IMR-90 (cell line): Measurements from ENCODE around the gene CDK17. TPM values are rescaled to one million over a fixed set of nuclear protein-coding genes. Genes with fewer than 3 reads are reported as not detected.

Source experiments
- ATAC-seq: fragments of 200-7000 bp; cut with Tn5 transposase; 2 replicates; pipeline ENCODE4 v1.9.1; 2020; ENCODE audit warnings: low read depth, mild to moderate bottlenecking, moderate library complexity
- BruUV-seq: library from RNA; stranded (reverse); fragments of 400-500 nt; replicated peaks from 2 replicates; lab custom pipeline; 2021; lab: Mats Ljungman, UMichigan
- CTCF ChIA-PET: fragments of 300-600 bp; formaldehyde crosslinking; extraction: SDS; loops from one replicate; lab custom pipeline; 2021; ENCODE audit warnings: antibody characterized with exemption; lab: Yijun Ruan, JAX
- POLR2A ChIA-PET: fragments of 300-600 bp; sonication (Branson Sonifier 250); formaldehyde crosslinking; loops from one replicate; lab custom pipeline; 2022; ENCODE audit warnings: antibody characterized with exemption; ENCODE audit not compliant: unreplicated experiment; lab: Charles Lee
- DNase-seq: peaks from one replicate; pipeline ENCODE4 v3.0.0; 2013
- H2AFZ ChIP-seq: replicated peaks from 2 replicates; pipeline ENCODE3; 2013; ENCODE audit warnings: low read length, mild to moderate bottlenecking; ENCODE audit not compliant: poor library complexity
- H2AK5ac ChIP-seq: 2 replicates; pipeline ENCODE4 v1.6.1; 2013; ENCODE audit warnings: low read depth, low read length, inconsistent platforms
- H2AK9ac ChIP-seq: replicated peaks from 2 replicates; pipeline ENCODE3; 2013; ENCODE audit warnings: mild to moderate bottlenecking, low read depth, low read length, moderate library complexity; ENCODE audit not compliant: poor library complexity
- H2BK120ac ChIP-seq: 2 replicates; pipeline ENCODE4 v1.6.1; 2013; ENCODE audit warnings: low read depth, low read length, inconsistent platforms
- H2BK15ac ChIP-seq: 3 replicates; pipeline ENCODE4 v1.6.1; 2013; ENCODE audit warnings: low read depth, low read length, inconsistent platforms
- H2BK20ac ChIP-seq: 2 replicates; pipeline ENCODE4 v1.6.1; 2013; ENCODE audit warnings: low read depth, mild to moderate bottlenecking, inconsistent platforms, low read length, moderate library complexity
- H2BK5ac ChIP-seq: 2 replicates; pipeline ENCODE4 v1.6.1; 2013; ENCODE audit warnings: mild to moderate bottlenecking, low read depth, low read length, inconsistent platforms; ENCODE audit not compliant: poor library complexity, severe bottlenecking
- H3K14ac ChIP-seq: replicated peaks from 2 replicates; pipeline ENCODE4 v1.6.1; 2013; ENCODE audit warnings: low read depth, low read length, inconsistent platforms
- H3K18ac ChIP-seq: 2 replicates; pipeline ENCODE4 v1.6.1; 2013; ENCODE audit warnings: low read depth, low read length, control low read depth
- H3K23ac ChIP-seq: 2 replicates; pipeline ENCODE4 v1.6.1; 2013; ENCODE audit warnings: low read depth, low read length, inconsistent platforms
- H3K27ac ChIP-seq: 2 replicates; pipeline ENCODE4 v1.5.1; 2013; ENCODE audit warnings: mild to moderate bottlenecking, control low read depth, low read length; ENCODE audit not compliant: insufficient read depth
- H3K27me3 ChIP-seq: 2 replicates; pipeline ENCODE4 v1.6.1; 2013; ENCODE audit warnings: low read length; ENCODE audit not compliant: control insufficient read depth, insufficient read depth
- H3K36me3 ChIP-seq: 2 replicates; pipeline ENCODE4 v1.6.1; 2013; ENCODE audit warnings: low read length, mixed read lengths; ENCODE audit not compliant: control insufficient read depth, insufficient read depth
- H3K4ac ChIP-seq: 2 replicates; pipeline ENCODE4 v1.6.1; 2013; ENCODE audit warnings: low read depth, low read length, inconsistent platforms
- H3K4me1 ChIP-seq: 2 replicates; pipeline ENCODE4 v1.6.1; 2013; ENCODE audit warnings: low read length, mixed read lengths; ENCODE audit not compliant: control insufficient read depth, insufficient read depth
- H3K4me2 ChIP-seq: 2 replicates; pipeline ENCODE4 v1.6.1; 2013; ENCODE audit warnings: low read depth, mild to moderate bottlenecking, control low read depth, low read length, moderate library complexity
- H3K4me3 ChIP-seq: 2 replicates; pipeline ENCODE4 v1.5.1; 2013; ENCODE audit warnings: low read depth, mild to moderate bottlenecking, control low read depth, low read length, moderate library complexity; ENCODE audit not compliant: insufficient read depth
- H3K56ac ChIP-seq: 2 replicates; pipeline ENCODE4 v1.6.1; 2013; ENCODE audit warnings: low read length, inconsistent platforms; ENCODE audit not compliant: insufficient read depth; ENCODE audit errors: extremely low read depth
- H3K79me1 ChIP-seq, 2 experiments: 2 replicates each; pipeline ENCODE4 v1.6.1; 2013; ENCODE audit warnings: low read length in 2 of 2, inconsistent platforms in 1 of 2, low read depth in 1 of 2
- H3K9ac ChIP-seq: 2 replicates; pipeline ENCODE4 v1.6.1; 2013; ENCODE audit warnings: low read depth, low read length, control low read depth
- H3K9me1 ChIP-seq: 2 replicates; pipeline ENCODE4 v1.6.1; 2013; ENCODE audit warnings: low read length, inconsistent platforms; ENCODE audit not compliant: insufficient read depth
- H3K9me3 ChIP-seq: 2 replicates; pipeline ENCODE4 v1.6.1; 2013; ENCODE audit warnings: low read length; ENCODE audit not compliant: control insufficient read depth, insufficient read depth
- H4K20me1 ChIP-seq: 2 replicates; pipeline ENCODE4 v1.6.1; 2013; ENCODE audit warnings: low read length, inconsistent platforms; ENCODE audit not compliant: insufficient read depth
- H4K5ac ChIP-seq: 2 replicates; pipeline ENCODE4 v1.6.1; 2013; ENCODE audit warnings: mild to moderate bottlenecking, low read depth, low read length, control low read depth
- H4K8ac ChIP-seq, 2 experiments: 2 replicates each; pipeline ENCODE4 v1.6.1; 2013; ENCODE audit warnings: low read depth in 2 of 2, low read length in 2 of 2, control low read depth in 1 of 2, inconsistent platforms in 1 of 2
- H4K91ac ChIP-seq: 2 replicates; pipeline ENCODE4 v1.6.1; 2013; ENCODE audit warnings: low read depth, low read length, inconsistent platforms; ENCODE audit not compliant: insufficient read depth
- BHLHE40 ChIP-seq: fragments of 150-350 bp; IDR thresholded peaks from 2 replicates; pipeline ENCODE4 v1.6.1; 2016; ENCODE audit warnings: mild to moderate bottlenecking, low read depth, low read length
- CEBPB ChIP-seq: IDR thresholded peaks from 2 replicates; pipeline ENCODE4 v1.6.1; 2012; ENCODE audit warnings: low read depth, low read length, improper control_type of control experiment
- CHD1 ChIP-seq: IDR thresholded peaks from 2 replicates; pipeline ENCODE4 v1.6.1; 2012; ENCODE audit warnings: low read depth, low read length, improper control_type of control experiment
- CTCF ChIP-seq: conservative IDR thresholded peaks from 2 replicates; pipeline ENCODE4 v1.5.1; 2012; ENCODE audit warnings: mild to moderate bottlenecking, low read depth, low read length, improper control_type of control experiment
- ELK1 ChIP-seq: fragments of 150-350 bp; IDR thresholded peaks from 2 replicates; pipeline ENCODE4 v1.6.1; 2016; ENCODE audit warnings: low read depth, mild to moderate bottlenecking, low read length, moderate library complexity, borderline replicate concordance
- FOS ChIP-seq: fragments of 150-350 bp; IDR thresholded peaks from 2 replicates; pipeline ENCODE4 v1.6.1; 2016; ENCODE audit warnings: low read depth, low read length
- MAFK ChIP-seq: IDR thresholded peaks from 2 replicates; pipeline ENCODE4 v1.6.1; 2012; ENCODE audit warnings: low read depth, low read length, improper control_type of control experiment
- MAZ ChIP-seq: IDR thresholded peaks from 2 replicates; pipeline ENCODE4 v1.6.1; 2012; ENCODE audit warnings: low read depth, mild to moderate bottlenecking, low read length, improper control_type of control experiment, moderate library complexity, borderline replicate concordance
- MXI1 ChIP-seq: IDR thresholded peaks from 2 replicates; pipeline ENCODE4 v1.6.1; 2012; ENCODE audit warnings: low read depth, mild to moderate bottlenecking, low read length, moderate library complexity, borderline replicate concordance
- NFE2L2 ChIP-seq: fragments of 150-350 bp; IDR thresholded peaks from 2 replicates; pipeline ENCODE4 v1.6.1; 2016; ENCODE audit warnings: low read depth, mild to moderate bottlenecking, low read length
- POLR2A ChIP-seq: IDR thresholded peaks from 2 replicates; pipeline ENCODE4 v1.6.1; 2012; ENCODE audit warnings: mild to moderate bottlenecking, low read depth, low read length
- RAD21 ChIP-seq: IDR thresholded peaks from 2 replicates; pipeline ENCODE4 v1.6.1; 2012; ENCODE audit warnings: low read length, improper control_type of control experiment
- RCOR1 ChIP-seq: IDR thresholded peaks from 2 replicates; pipeline ENCODE4 v1.6.1; 2012; ENCODE audit warnings: mild to moderate bottlenecking, low read length, improper control_type of control experiment; ENCODE audit not compliant: insufficient replicate concordance
- RFX5 ChIP-seq: IDR thresholded peaks from 2 replicates; pipeline ENCODE4 v1.8.0; 2012; ENCODE audit warnings: low read depth, mild to moderate bottlenecking, low read length, moderate library complexity
- SMC3 ChIP-seq: fragments of 150-350 bp; IDR thresholded peaks from 2 replicates; pipeline ENCODE4 v1.6.1; 2016; ENCODE audit warnings: low read depth, mild to moderate bottlenecking, antibody characterized with exemption, low read length, moderate library complexity
- USF2 ChIP-seq: fragments of 150-350 bp; IDR thresholded peaks from 2 replicates; pipeline ENCODE4 v1.6.1; 2017; ENCODE audit warnings: mild to moderate bottlenecking, antibody characterized with exemption, low read length, low read depth
- WGBS, 2 experiments: methylation state at CpG; one replicate each; pipeline versions ENCODE4 v1.1.5 to v1.1.7; 2013; ENCODE audit warnings: missing lambda C conversion rate in 2 of 2; ENCODE audit not compliant: insufficient read length in 1 of 2; ENCODE audit errors: extremely low coverage in 2 of 2; 5-methylcytosine and 5-hydroxymethylcytosine counted together
- dilution Hi-C: fragments of 300-500 bp; cut with HindIII; formaldehyde crosslinking; loops from one replicate; pipeline ENCODE4 v1.14.3; 2018; ENCODE audit warnings: low sequenced_read_pairs; ENCODE audit not compliant: unreplicated experiment
- in situ Hi-C: fragments of 300-500 bp; cut with MboI; formaldehyde crosslinking; loops from 3 replicates; pipeline ENCODE4 v1.14.3; 2019; ENCODE audit warnings: low sequenced_read_pairs, inconsistent platforms, mixed read lengths
- intact Hi-C: fragments of 100-400 bp; cut with micrococcal nuclease; formaldehyde crosslinking; loops from 2 replicates; pipeline ENCODE4 v1.10.0; 2022
- polyA plus RNA-seq, 3 experiments: library from polyadenylated mRNA; depleted of rRNA; stranded (reverse); fragments of >200 nt; gene quantifications; 2 replicates each; pipeline ENCODE4 v1.2.3, GENCODE V29; 2012; ENCODE audit warnings: low replicate concordance in 1 of 3
- total RNA-seq: library from RNA; depleted of rRNA; stranded (reverse); fragments of >200 nt; gene quantifications from 2 replicates; pipeline ENCODE4 v1.2.3, GENCODE V29; 2012

Gene CDK17
- total and polyA plus RNA-seq, 2 of the 4 experiments (the other 2 are of a cell fraction), result 14.5 to 50.2 TPM

- H2BK5ac ChIP-seq, result no peak overlapping the region
- peak overlapping the region; percentile 23; the same call in 1 of the 2 replicates for H3K4me2 ChIP-seq
- in situ Hi-C loops (no loop called here), intact Hi-C loops (no loop called here), dilution Hi-C loops (no loop called here)
- ChIA-PET POLR2A (no interaction called here), CTCF (interaction anchor here (1.0 kb wide), 1 partner anchor 9 kb away, joined by 5 read pairs; no protein-coding TSS in a partner anchor)
- peaks cover 36 to 64% of the 10 kb centered on the region in 2 experiments for H3K79me1 ChIP-seq
- H3K27ac ChIP-seq, result peak overlapping the region; percentile 46; the same call in 1 of the 2 replicates
- no peaks in the 10 kb centered on the region for H3K27me3 ChIP-seq
- 27% methylated on average over 6 of the region's 11 CpGs; no CpG with 5 or more reads in 1 of the 2 experiments for WGBS, 2 experiments
- TF ChIP-seq MAZ (no peak), POLR2A (no peak), FOS (no peak), USF2 (no peak), RAD21 (no peak), ELK1 (no peak), CHD1 (no peak), CTCF (no peak), SMC3 (no peak), MAFK (no peak), MXI1 (no peak), RCOR1 (no peak), BHLHE40 (no peak), CEBPB (no peak), NFE2L2 (no peak), RFX5 (no peak)
- no peak overlapping the region for H3K18ac ChIP-seq
- peaks cover 33% of the 10 kb centered on the region for H3K36me3 ChIP-seq
- H4K8ac ChIP-seq, result peak overlapping the region in 1 of 2 experiments; percentile 63; a peak in 1 of 4 replicates
- no peak overlapping the region for H2BK15ac ChIP-seq
- H4K91ac ChIP-seq, result no peak overlapping the region
- peak overlapping the region; percentile 51; the same call in 1 of the 2 replicates for H3K14ac ChIP-seq
- H2BK20ac ChIP-seq, result no peak overlapping the region
- H2AK9ac ChIP-seq, result no peak overlapping the region
- peak; percentile 46 for DNase-seq
- H3K56ac ChIP-seq, result no peak overlapping the region; the same call in 1 of the 2 replicates
- H3K4me3 ChIP-seq, result no peak overlapping the region
- H3K23ac ChIP-seq, result no peak overlapping the region; the same call in 1 of the 2 replicates
- H3K4me1 ChIP-seq, result peaks cover 7% of the 10 kb centered on the region
- H4K5ac ChIP-seq, result no peak overlapping the region
- H3K9ac ChIP-seq, result no peak overlapping the region
- H2AFZ ChIP-seq, result no peak overlapping the region
- peak; percentile 31 for ATAC-seq
- no peak overlapping the region for H2AK5ac ChIP-seq
- H3K9me3 ChIP-seq, result no peaks in the 10 kb centered on the region
- peaks cover 14% of the 10 kb centered on the region for H3K9me1 ChIP-seq
- H3K4ac ChIP-seq, result no peak overlapping the region
- H4K20me1 ChIP-seq, result peaks cover 39% of the 10 kb centered on the region
- BruUV-seq, result no TSS peak
- H2BK120ac ChIP-seq, result no peak overlapping the region
Observed at GRCh38 chr12:96263449-96263902, 136.8 kb downstream of the CDK17 start.
